ENCODE results near the gene HHAT.

The HHAT gene

GRCh38 chr1:210434223-210434622, 105.5 kb downstream of the HHAT start:
- TF ChIP-seq, protein P1, sequence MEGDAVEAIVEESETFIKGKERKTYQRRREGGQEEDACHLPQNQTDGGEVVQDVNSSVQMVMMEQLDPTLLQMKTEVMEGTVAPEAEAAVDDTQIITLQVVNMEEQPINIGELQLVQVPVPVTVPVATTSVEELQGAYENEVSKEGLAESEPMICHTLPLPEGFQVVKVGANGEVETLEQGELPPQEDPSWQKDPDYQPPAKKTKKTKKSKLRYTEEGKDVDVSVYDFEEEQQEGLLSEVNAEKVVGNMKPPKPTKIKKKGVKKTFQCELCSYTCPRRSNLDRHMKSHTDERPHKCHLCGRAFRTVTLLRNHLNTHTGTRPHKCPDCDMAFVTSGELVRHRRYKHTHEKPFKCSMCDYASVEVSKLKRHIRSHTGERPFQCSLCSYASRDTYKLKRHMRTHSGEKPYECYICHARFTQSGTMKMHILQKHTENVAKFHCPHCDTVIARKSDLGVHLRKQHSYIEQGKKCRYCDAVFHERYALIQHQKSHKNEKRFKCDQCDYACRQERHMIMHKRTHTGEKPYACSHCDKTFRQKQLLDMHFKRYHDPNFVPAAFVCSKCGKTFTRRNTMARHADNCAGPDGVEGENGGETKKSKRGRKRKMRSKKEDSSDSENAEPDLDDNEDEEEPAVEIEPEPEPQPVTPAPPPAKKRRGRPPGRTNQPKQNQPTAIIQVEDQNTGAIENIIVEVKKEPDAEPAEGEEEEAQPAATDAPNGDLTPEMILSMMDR (IDR thresholded peaks at IDR 0.05) = no peak

GRCh38 chr1:210437111-210437510, 108.4 kb downstream of the HHAT start:
- TF ChIP-seq, protein P1 (IDR thresholded peaks at IDR 0.05) = no peak

GRCh38 chr1:210437781-210438180, 109.1 kb downstream of the HHAT start:
- TF ChIP-seq, protein P1 (IDR thresholded peaks at IDR 0.05) = no peak

DNA sequence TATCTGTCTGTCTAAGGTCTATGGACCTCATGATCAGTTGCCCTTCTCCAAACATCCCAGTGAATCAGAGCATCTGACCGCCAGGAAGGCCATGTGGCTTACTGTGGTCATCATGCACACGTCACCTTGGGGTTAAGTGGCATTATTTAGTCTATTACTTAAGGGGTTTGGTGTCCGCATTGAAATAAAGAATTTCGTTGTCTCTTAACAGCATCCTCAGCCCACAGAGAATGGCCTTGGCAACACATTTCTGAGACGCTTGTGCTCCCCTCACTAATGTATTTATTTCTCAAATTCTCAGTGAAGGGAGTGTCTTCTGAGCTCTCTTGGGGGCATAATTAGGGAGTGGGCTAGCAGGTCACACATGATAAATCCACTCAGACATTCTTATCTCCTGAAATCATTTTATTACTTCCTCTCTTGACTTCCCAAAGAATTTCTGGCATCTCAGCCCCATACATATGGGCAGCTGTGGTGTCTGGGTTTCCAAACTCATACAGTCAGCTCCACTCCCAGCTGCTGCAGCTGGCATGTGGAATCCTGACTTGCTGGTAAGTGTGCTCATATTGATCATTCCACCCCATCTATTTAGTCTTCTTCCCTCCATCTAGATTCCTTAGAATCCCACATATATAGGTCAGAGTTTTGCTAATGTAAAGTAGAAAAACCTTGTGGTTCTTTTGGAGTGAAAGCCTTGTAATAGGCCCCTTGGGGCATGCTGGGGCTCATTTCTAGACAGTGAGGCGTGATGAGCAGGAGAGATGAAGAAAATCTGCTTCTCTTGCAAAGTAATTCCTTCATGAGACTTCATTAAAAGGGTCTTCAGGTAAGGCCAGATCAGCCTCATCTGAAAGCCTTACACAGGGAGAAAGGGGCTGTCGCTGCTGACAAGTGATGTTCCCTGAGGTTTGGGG, 110.5 kb downstream of the HHAT start:
- TF ChIP-seq, protein P1 (IDR thresholded peaks at IDR 0.05) = no peak

DNA sequence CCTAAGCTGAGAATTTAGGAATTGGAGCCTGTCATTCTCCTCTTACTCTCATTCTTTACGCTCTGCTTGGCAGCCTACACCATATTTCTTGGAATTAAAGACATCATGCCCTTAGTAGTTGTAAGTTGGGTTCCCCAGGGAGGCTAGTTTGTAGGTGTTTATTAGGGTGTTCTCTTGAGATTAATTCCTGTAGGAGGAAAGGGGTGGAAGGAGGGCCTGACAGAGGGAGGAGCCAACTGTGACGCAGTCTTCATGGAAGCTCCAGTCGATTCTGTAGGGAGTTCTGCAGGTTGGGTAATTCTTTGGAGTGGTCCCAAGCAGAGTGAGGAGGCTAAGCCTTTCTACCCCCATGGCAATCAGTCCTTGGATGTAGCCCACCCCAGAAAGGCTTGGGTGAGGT, 111.4 kb downstream of the HHAT start:
- TF ChIP-seq, protein P1 (IDR thresholded peaks at IDR 0.05) = no peak

GRCh38 chr1:210441028-210441427, 112.3 kb downstream of the HHAT start:
- TF ChIP-seq, protein P1 (IDR thresholded peaks at IDR 0.05) = no peak

- TF ChIP-seq, protein P1 (IDR thresholded peaks at IDR 0.05) = no peak
Measured at GRCh38 chr1:210445485-210445884, 116.8 kb downstream of the HHAT start.
